Suprapubic skin (tissue), 4 donors: ENCODE data around the gene CACNA1A.

Source experiments
- EP300 ChIP-seq: sonication (generic); formaldehyde crosslinking; IDR thresholded peaks from one replicate; pipeline ENCODE4 v1.6.1; 2017; ENCODE audit warnings: antibody characterized with exemption
- POLR2A ChIP-seq, 2 donors: fragments of 450-650 bp; IDR thresholded peaks; one replicate each; pipeline ENCODE4 v1.6.1; 2017; ENCODE audit warnings: antibody characterized with exemption in 2 of 2, mild to moderate bottlenecking in 2 of 2, moderate library complexity in 2 of 2
- POLR2AphosphoS5 ChIP-seq, 3 donors: sonication (generic); formaldehyde crosslinking; IDR thresholded peaks; one replicate each; pipeline ENCODE4 v1.6.1; 2017; ENCODE audit warnings: antibody characterized with exemption in 3 of 3
- TF ChIP-seq, protein P1 (sequence below), 2 donors: fragments of 200-600 bp in 1 of 2; fragments of 450-650 bp in 1 of 2; sonication (generic) in 1 of 2; IDR thresholded peaks; one replicate each; pipeline ENCODE4 v1.5.1; 2016 to 2019; ENCODE audit warnings: antibody characterized with exemption in 2 of 2, mild to moderate bottlenecking in 1 of 2, moderate library complexity in 1 of 2

DNA sequence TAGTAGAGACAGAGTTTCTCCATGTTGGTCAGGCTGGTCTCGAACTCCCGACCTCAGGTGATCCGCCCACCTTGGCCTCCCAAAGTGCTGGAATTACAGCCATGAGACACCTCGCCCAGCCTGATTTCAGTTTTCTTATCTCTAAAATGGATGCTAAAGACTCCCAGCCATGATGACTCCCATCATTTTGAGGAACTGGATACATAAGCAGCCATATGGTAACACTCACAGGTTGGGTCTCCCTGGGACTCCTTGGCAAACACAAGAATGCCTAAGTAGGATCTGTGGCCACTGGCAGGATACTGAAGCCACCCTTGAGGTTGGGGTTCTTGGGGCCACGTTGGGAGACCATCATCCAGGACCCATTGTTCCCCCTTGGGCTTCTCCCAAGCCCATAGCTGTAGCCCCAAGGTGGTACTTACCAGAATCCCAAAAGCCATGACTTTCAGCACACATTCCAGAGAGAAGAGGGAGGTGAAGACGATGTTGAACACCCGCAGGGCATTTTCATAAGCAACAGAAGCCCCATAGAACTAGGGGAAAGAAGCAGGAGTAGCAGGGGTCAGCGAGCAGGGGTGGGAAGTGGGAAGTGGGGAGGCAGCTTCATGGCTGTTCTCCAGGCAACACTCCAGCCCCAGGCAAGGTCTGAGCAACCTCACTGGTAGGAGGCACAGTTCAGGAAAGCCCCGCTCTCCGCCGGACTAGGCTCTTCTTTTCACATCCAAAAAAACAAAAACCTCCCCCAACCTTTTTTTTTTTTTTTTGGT, 253.5 kb downstream of the CACNA1A start:
- TF ChIP-seq, protein P1, sequence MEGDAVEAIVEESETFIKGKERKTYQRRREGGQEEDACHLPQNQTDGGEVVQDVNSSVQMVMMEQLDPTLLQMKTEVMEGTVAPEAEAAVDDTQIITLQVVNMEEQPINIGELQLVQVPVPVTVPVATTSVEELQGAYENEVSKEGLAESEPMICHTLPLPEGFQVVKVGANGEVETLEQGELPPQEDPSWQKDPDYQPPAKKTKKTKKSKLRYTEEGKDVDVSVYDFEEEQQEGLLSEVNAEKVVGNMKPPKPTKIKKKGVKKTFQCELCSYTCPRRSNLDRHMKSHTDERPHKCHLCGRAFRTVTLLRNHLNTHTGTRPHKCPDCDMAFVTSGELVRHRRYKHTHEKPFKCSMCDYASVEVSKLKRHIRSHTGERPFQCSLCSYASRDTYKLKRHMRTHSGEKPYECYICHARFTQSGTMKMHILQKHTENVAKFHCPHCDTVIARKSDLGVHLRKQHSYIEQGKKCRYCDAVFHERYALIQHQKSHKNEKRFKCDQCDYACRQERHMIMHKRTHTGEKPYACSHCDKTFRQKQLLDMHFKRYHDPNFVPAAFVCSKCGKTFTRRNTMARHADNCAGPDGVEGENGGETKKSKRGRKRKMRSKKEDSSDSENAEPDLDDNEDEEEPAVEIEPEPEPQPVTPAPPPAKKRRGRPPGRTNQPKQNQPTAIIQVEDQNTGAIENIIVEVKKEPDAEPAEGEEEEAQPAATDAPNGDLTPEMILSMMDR (IDR thresholded peaks at IDR 0.05): no peak
- TF ChIP-seq POLR2AphosphoS5 (IDR thresholded peaks at IDR 0.05): no peak
- no peak for TF ChIP-seq EP300
- no peak for TF ChIP-seq POLR2A (IDR thresholded peaks at IDR 0.05)
